Ishikawa (cell line): ENCODE data around the gene SKIC2.

Experiments used
- CEBPB ChIP-seq: IDR thresholded peaks from 2 replicates; pipeline ENCODE4 v1.6.1; 2012
- CREB1 ChIP-seq: IDR thresholded peaks from 2 replicates; pipeline ENCODE4 v1.6.1; 2012; ENCODE audit warnings: low read depth
- EP300 ChIP-seq: IDR thresholded peaks from 2 replicates; pipeline ENCODE4 v1.6.1; 2012; ENCODE audit warnings: borderline replicate concordance
- FOXM1 ChIP-seq: IDR thresholded peaks from 2 replicates; pipeline ENCODE4 v1.6.1; 2012; ENCODE audit warnings: low read depth, borderline replicate concordance
- RAD21 ChIP-seq: IDR thresholded peaks from 2 replicates; pipeline ENCODE4 v1.6.1; 2012; ENCODE audit warnings: low read depth
- TAF1 ChIP-seq: IDR thresholded peaks from 2 replicates; pipeline ENCODE4 v1.6.1; 2012; ENCODE audit warnings: low read depth, mild to moderate bottlenecking
- YY1 ChIP-seq: IDR thresholded peaks from 2 replicates; pipeline ENCODE4 v1.6.1; 2012; ENCODE audit warnings: low read depth
- TF ChIP-seq, protein P1 (sequence below): IDR thresholded peaks from 2 replicates; pipeline ENCODE4 v1.6.1; 2012; ENCODE audit warnings: low read depth, mild to moderate bottlenecking

- TF ChIP-seq RAD21 (no peak), FOXM1 (no peak), CEBPB (no peak), EP300 (no peak), CREB1 (no peak), YY1 (no peak), TAF1 (no peak)
- TF ChIP-seq, protein P1, sequence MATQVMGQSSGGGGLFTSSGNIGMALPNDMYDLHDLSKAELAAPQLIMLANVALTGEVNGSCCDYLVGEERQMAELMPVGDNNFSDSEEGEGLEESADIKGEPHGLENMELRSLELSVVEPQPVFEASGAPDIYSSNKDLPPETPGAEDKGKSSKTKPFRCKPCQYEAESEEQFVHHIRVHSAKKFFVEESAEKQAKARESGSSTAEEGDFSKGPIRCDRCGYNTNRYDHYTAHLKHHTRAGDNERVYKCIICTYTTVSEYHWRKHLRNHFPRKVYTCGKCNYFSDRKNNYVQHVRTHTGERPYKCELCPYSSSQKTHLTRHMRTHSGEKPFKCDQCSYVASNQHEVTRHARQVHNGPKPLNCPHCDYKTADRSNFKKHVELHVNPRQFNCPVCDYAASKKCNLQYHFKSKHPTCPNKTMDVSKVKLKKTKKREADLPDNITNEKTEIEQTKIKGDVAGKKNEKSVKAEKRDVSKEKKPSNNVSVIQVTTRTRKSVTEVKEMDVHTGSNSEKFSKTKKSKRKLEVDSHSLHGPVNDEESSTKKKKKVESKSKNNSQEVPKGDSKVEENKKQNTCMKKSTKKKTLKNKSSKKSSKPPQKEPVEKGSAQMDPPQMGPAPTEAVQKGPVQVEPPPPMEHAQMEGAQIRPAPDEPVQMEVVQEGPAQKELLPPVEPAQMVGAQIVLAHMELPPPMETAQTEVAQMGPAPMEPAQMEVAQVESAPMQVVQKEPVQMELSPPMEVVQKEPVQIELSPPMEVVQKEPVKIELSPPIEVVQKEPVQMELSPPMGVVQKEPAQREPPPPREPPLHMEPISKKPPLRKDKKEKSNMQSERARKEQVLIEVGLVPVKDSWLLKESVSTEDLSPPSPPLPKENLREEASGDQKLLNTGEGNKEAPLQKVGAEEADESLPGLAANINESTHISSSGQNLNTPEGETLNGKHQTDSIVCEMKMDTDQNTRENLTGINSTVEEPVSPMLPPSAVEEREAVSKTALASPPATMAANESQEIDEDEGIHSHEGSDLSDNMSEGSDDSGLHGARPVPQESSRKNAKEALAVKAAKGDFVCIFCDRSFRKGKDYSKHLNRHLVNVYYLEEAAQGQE = no peak
These were observed 38.2 kb upstream of the SKIC2 start for GRCh38 chr6:31920811-31921210.
